ENCODE results near the gene SLFN11. TPM values are rescaled to one million over a fixed set of nuclear protein-coding genes. Genes with fewer than 3 reads are reported as not detected.

The SLFN11 gene
- total RNA-seq, 3 donors from 2014 or later (not counting 1 experiment from before 2014, with no cell fraction given) = 22.9 to 31.8 (median 26.8) TPM

GRCh38 chr17:35352284-35352683 is 21.1 kb downstream of the SLFN11 start:
- Mint-ChIP-seq H3K27ac (no peak overlapping the region), H3K27me3 (ENCODE audit: low read depth in 2 of 2) (no peaks in the 10 kb centered on the region), H3K4me3 (no peak overlapping the region), H3K9me3 (no peaks in the 10 kb centered on the region), H3K36me3 (peaks cover 6% of the 10 kb centered on the region), H3K4me1 (peaks cover 0 to 6% of the 10 kb centered on the region in 2 donors)
- Histone ChIP-seq H3K27me3 (ENCODE audit: control insufficient read depth, insufficient read depth, low read length) (no peaks in the 10 kb centered on the region), H3K4me3 (ENCODE audit: low read length) (no peak overlapping the region), H3K4me1 (ENCODE audit: control insufficient read depth, insufficient read depth, low read length) (no peaks in the 10 kb centered on the region), H3K27ac (ENCODE audit: low read length) (no peak overlapping the region), H3K36me3 (ENCODE audit: control insufficient read depth, insufficient read depth, low read length) (peaks cover 25% of the 10 kb centered on the region), H3K9me3 (ENCODE audit: control insufficient read depth, insufficient read depth, low read length) (no peaks in the 10 kb centered on the region)
- TF ChIP-seq, protein P1, sequence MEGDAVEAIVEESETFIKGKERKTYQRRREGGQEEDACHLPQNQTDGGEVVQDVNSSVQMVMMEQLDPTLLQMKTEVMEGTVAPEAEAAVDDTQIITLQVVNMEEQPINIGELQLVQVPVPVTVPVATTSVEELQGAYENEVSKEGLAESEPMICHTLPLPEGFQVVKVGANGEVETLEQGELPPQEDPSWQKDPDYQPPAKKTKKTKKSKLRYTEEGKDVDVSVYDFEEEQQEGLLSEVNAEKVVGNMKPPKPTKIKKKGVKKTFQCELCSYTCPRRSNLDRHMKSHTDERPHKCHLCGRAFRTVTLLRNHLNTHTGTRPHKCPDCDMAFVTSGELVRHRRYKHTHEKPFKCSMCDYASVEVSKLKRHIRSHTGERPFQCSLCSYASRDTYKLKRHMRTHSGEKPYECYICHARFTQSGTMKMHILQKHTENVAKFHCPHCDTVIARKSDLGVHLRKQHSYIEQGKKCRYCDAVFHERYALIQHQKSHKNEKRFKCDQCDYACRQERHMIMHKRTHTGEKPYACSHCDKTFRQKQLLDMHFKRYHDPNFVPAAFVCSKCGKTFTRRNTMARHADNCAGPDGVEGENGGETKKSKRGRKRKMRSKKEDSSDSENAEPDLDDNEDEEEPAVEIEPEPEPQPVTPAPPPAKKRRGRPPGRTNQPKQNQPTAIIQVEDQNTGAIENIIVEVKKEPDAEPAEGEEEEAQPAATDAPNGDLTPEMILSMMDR (IDR thresholded peaks at IDR 0.05) = no peak
- WGBS (ENCODE audit: insufficient coverage) = 98% methylated on average over 6 of the region's 6 CpGs
- ATAC-seq (no peak), DNase-seq (no peak)
- intact Hi-C loops (cut with micrococcal nuclease) = no loop called here

- Mint-ChIP-seq H3K36me3 (peaks cover 6% of the 10 kb centered on the region), H3K27ac (peak overlapping the region in 1 of 2 donors; percentile 13)
- ATAC-seq = no peak
These were observed 22.9 kb downstream of the SLFN11 start for GRCh38 chr17:35350493-35350892.

GRCh38 chr17:35345926-35346771 is 27.3 kb downstream of the SLFN11 start:
- H3K27me3 Mint-ChIP-seq (ENCODE audit: low read depth in 2 of 2) = no peaks in the 10 kb centered on the region
- peaks cover 39 to 42% of the 10 kb centered on the region in 2 donors for H3K4me1 Mint-ChIP-seq
- H3K4me3 Mint-ChIP-seq = peak overlapping the region; percentile 96
- H3K4me1 ChIP-seq (ENCODE audit: control insufficient read depth, insufficient read depth, low read length) = peaks cover 25% of the 10 kb centered on the region
- H3K27me3 ChIP-seq (ENCODE audit: control insufficient read depth, insufficient read depth, low read length) = no peaks in the 10 kb centered on the region
- ATAC-seq (peak; percentile 71 to 75 (median 72)), DNase-seq (peak in 1 of 2 donors; percentile 60)
- 3% methylated on average over 37 of the region's 40 CpGs for WGBS (ENCODE audit: insufficient coverage)
- peak overlapping the region; percentile 77 to 93 for H3K27ac Mint-ChIP-seq
- peak overlapping the region; percentile 36 for H3K27ac ChIP-seq (ENCODE audit: low read length)
- TF ChIP-seq, protein P1 (IDR thresholded peaks at IDR 0.05) = no peak
- H3K36me3 ChIP-seq (ENCODE audit: control insufficient read depth, insufficient read depth, low read length) = peaks cover 2% of the 10 kb centered on the region
- intact Hi-C loops (cut with micrococcal nuclease) = no loop called here
- peak overlapping the region; percentile 45 for H3K4me3 ChIP-seq (ENCODE audit: low read length)
- H3K9me3 ChIP-seq (ENCODE audit: control insufficient read depth, insufficient read depth, low read length) = peaks cover 6% of the 10 kb centered on the region
- H3K36me3 Mint-ChIP-seq = peaks cover 11% of the 10 kb centered on the region
- no peaks in the 10 kb centered on the region for H3K9me3 Mint-ChIP-seq

More at GRCh38 chr17:35350493-35350892, 22.9 kb downstream of the SLFN11 start:
- no peaks in the 10 kb centered on the region for H3K9me3 Mint-ChIP-seq
- peaks cover 13% of the 10 kb centered on the region for H3K4me1 ChIP-seq (ENCODE audit: control insufficient read depth, insufficient read depth, low read length)
- WGBS (ENCODE audit: insufficient coverage) = no CpG with 5 or more reads among the region's 1 CpG
- no peak overlapping the region for H3K4me3 Mint-ChIP-seq
- no peak overlapping the region for H3K4me3 ChIP-seq (ENCODE audit: low read length)
- H3K27ac ChIP-seq (ENCODE audit: low read length) = no peak overlapping the region
- no peaks in the 10 kb centered on the region for H3K27me3 ChIP-seq (ENCODE audit: control insufficient read depth, insufficient read depth, low read length)
- H3K4me1 Mint-ChIP-seq = peaks cover 12 to 20% of the 10 kb centered on the region in 2 donors
- TF ChIP-seq, protein P1 (IDR thresholded peaks at IDR 0.05) = no peak
- intact Hi-C loops (cut with micrococcal nuclease) = no loop called here
- DNase-seq = no peak
- H3K27me3 Mint-ChIP-seq (ENCODE audit: low read depth in 2 of 2) = no peaks in the 10 kb centered on the region
- no peaks in the 10 kb centered on the region for H3K9me3 ChIP-seq (ENCODE audit: control insufficient read depth, insufficient read depth, low read length)
- peaks cover 15% of the 10 kb centered on the region for H3K36me3 ChIP-seq (ENCODE audit: control insufficient read depth, insufficient read depth, low read length)
